A549 treated with GW870086 at 1 μM for 4 hours (cell line): ENCODE measurements around the gene PIP5K1A. TPM values are rescaled to one million over a fixed set of nuclear protein-coding genes. Genes with fewer than 3 reads are reported as not detected.

Experiments used
- total RNA-seq: library from RNA; stranded (reverse); fragments of 200-300 nt; extraction: Qiagen RNA extraction; gene quantifications from 5 replicates; pipeline ENCODE4 v1.2.3, GENCODE V29; 2022; ENCODE audit warnings: low read depth

PIP5K1A gene
- total RNA-seq: 48.7 to 54.3 TPM (median 49.8 TPM) in 5 replicates

GRCh38 chr1:151198254-151199127 is at the start of gene PIP5K1A:
Gene PIP5K1A (plus strand): TSS chr1:151198552. CDS start chr1:151198997, 445 bp downstream.

GRCh38 chr1:151156515-151156819 is 41.9 kb upstream of the PIP5K1A start, which contains the start of gene TNFAIP8L2:
Gene TNFAIP8L2 (plus strand): TSS chr1:151156649. CDS start chr1:151158698, 2,049 bp downstream.

GRCh38 chr1:151165738-151166504 is 32.4 kb upstream of the PIP5K1A start, which contains the start of the genes LYSMD1 and SCNM1:
Gene LYSMD1 (minus strand): TSS chr1:151165902. CDS start chr1:151165258, 644 bp downstream.
Gene SCNM1 (plus strand): TSS chr1:151166144. CDS start chr1:151166153, 9 bp downstream.

GRCh38 chr1:151175863-151176262 is 22.5 kb upstream of the PIP5K1A start, which contains the start of gene TMOD4:
Gene TMOD4 (minus strand): TSS chr1:151175981. CDS start chr1:151174875, 1,106 bp downstream.

GRCh38 chr1:151189637-151190445 is 8.5 kb upstream of the PIP5K1A start, which contains the start of gene VPS72:
Gene VPS72 (minus strand): TSS chr1:151190197. CDS start chr1:151190121, 76 bp downstream.

GRCh38 chr1:151254217-151255213 is 56.2 kb downstream of the PIP5K1A start, which contains the start of gene PSMD4:
Gene PSMD4 (plus strand): TSS chr1:151254734. CDS start chr1:151254783, 49 bp downstream.

GRCh38 chr1:151281969-151282882 is 83.9 kb downstream of the PIP5K1A start, which contains the start of gene ZNF687:
Gene ZNF687 (plus strand): TSS chr1:151282299. CDS start chr1:151286292, 3,993 bp downstream.

Other genes starting within 250 kb of the PIP5K1A start
- gene CERS2, start 223.7 kb upstream of the PIP5K1A start, total RNA-seq: 240 to 254 TPM (median 248 TPM) in 5 replicates
- 0.71 to 1.3 TPM (median 0.99 TPM) in 5 replicates for gene ANXA9, start 216.3 kb upstream of the PIP5K1A start, total RNA-seq
- 2.6 to 3.6 TPM (median 3.5 TPM) in 5 replicates for gene MINDY1, start 191.7 kb upstream of the PIP5K1A start, total RNA-seq
- gene PRUNE1, start 190.1 kb upstream of the PIP5K1A start, total RNA-seq: 10.8 to 15.9 TPM (median 14.0 TPM) in 5 replicates
- gene BNIPL, start 162.0 kb upstream of the PIP5K1A start, total RNA-seq: 0.05 to 0.24 TPM (median 0.12 TPM) in 4 of 5 replicates, not detected in the other
- 5.3 to 8.6 TPM (median 6.4 TPM) in 5 replicates for gene C1orf56, start 150.8 kb upstream of the PIP5K1A start, total RNA-seq
- 83.0 to 88.9 TPM (median 84.7 TPM) in 5 replicates for gene CDC42SE1, start 138.9 kb upstream of the PIP5K1A start, total RNA-seq
- 12.5 to 18.3 TPM (median 17.0 TPM) in 5 replicates for gene MLLT11, start 138.2 kb upstream of the PIP5K1A start, total RNA-seq
- gene GABPB2, start 127.8 kb upstream of the PIP5K1A start, total RNA-seq: 2.9 to 3.5 TPM (median 3.0 TPM) in 5 replicates
- 0.91 to 2.9 TPM (median 1.8 TPM) in 5 replicates for gene SEMA6C, start 51.9 kb upstream of the PIP5K1A start, total RNA-seq
- gene TNFAIP8L2, start 41.9 kb upstream of the PIP5K1A start, total RNA-seq: not detected in 5 replicates
- 5.1 to 7.7 TPM (median 5.8 TPM) in 5 replicates for gene LYSMD1, start 32.6 kb upstream of the PIP5K1A start, total RNA-seq
- 42.4 to 52.8 TPM (median 47.8 TPM) in 5 replicates for gene SCNM1, start 32.4 kb upstream of the PIP5K1A start, total RNA-seq
- gene TMOD4, start 22.6 kb upstream of the PIP5K1A start, total RNA-seq: 0.31 to 0.33 TPM in 2 of 5 replicates, not detected in the others
- gene VPS72, start 8.4 kb upstream of the PIP5K1A start, total RNA-seq: 42.3 to 58.6 TPM (median 46.7 TPM) in 5 replicates
- 168 to 195 TPM (median 180 TPM) in 5 replicates for gene PSMD4, start 56.2 kb downstream of the PIP5K1A start, total RNA-seq
- gene ZNF687, start 83.7 kb downstream of the PIP5K1A start, total RNA-seq: 10.8 to 14.8 TPM (median 12.6 TPM) in 5 replicates
- 23.4 to 27.4 TPM (median 27.0 TPM) in 5 replicates for gene PI4KB, start 128.9 kb downstream of the PIP5K1A start, total RNA-seq
- gene RFX5, start 148.7 kb downstream of the PIP5K1A start, total RNA-seq: 20.1 to 24.6 TPM (median 23.8 TPM) in 5 replicates
- gene SELENBP1, start 174.2 kb downstream of the PIP5K1A start, total RNA-seq: 6.1 to 8.0 TPM (median 6.9 TPM) in 5 replicates
- gene PSMB4, start 201.0 kb downstream of the PIP5K1A start, total RNA-seq: 379 to 439 TPM (median 422 TPM) in 5 replicates